ENCODE data around the gene UTP4. TPM values are rescaled to one million over a fixed set of nuclear protein-coding genes. Genes with fewer than 3 reads are reported as not detected.

Gene UTP4
- total RNA-seq, 2 experiments from 2014 or later: 40.1 to 40.3 TPM

GRCh38 chr16:69191136-69191535, 58.7 kb downstream of the UTP4 start:
- no peaks in the 10 kb centered on the region for H3K9me3 Mint-ChIP-seq
- Histone ChIP-seq H3K36me3 (ENCODE audit: insufficient read depth, low read length) (no peaks in the 10 kb centered on the region), H3K27me3 (ENCODE audit: control insufficient read depth in 1 of 2, insufficient read depth in 2 of 2, low read length in 2 of 2) (no peaks in the 10 kb centered on the region), H3K9me3 (ENCODE audit: control insufficient read depth in 1 of 2, insufficient read depth in 1 of 2, low read length in 2 of 2) (no peaks in the 10 kb centered on the region), H3K27ac (ENCODE audit: low read depth in 1 of 2, low read length in 2 of 2) (no peak overlapping the region), H3K4me3 (ENCODE audit: low read length) (no peak overlapping the region), H3K4me1 (ENCODE audit: insufficient read depth, low read length) (peaks cover 38% of the 10 kb centered on the region)
- ChIA-PET POLR2A (interaction anchor here (0.6 to 1.0 kb wide), 2 partner anchors 25 to 41 kb away, joined by 3 read pairs; no protein-coding TSS in a partner anchor), CTCF (interaction anchor here (0.7 kb wide), 1 partner anchor 54 kb away, joined by 3 read pairs; no protein-coding TSS in a partner anchor)
- TF ChIP-seq CTCF (IDR thresholded peaks at IDR 0.05): no peak
- peaks cover 44% of the 10 kb centered on the region for H3K4me1 Mint-ChIP-seq (ENCODE audit: low read depth)
- ATAC-seq (ENCODE audit: poor library complexity) (no peak), DNase-seq (no peak)
- H3K27me3 Mint-ChIP-seq: no peaks in the 10 kb centered on the region
- peak overlapping the region; percentile 55 for H3K4me3 Mint-ChIP-seq
- peaks cover 13% of the 10 kb centered on the region for H3K36me3 Mint-ChIP-seq (ENCODE audit: low read depth)
- H3K27ac Mint-ChIP-seq: peak overlapping the region; percentile 60
- intact Hi-C loops (cut with DNase I, micrococcal nuclease): no loop called here

- no peaks in the 10 kb centered on the region for H3K9me3 ChIP-seq (ENCODE audit: control insufficient read depth in 1 of 2, insufficient read depth in 1 of 2, low read length in 2 of 2)
- H3K4me1 Mint-ChIP-seq (ENCODE audit: low read depth): peaks cover 31% of the 10 kb centered on the region
- H3K36me3 Mint-ChIP-seq (ENCODE audit: low read depth): peaks cover 6% of the 10 kb centered on the region
- H3K27me3 ChIP-seq (ENCODE audit: control insufficient read depth in 1 of 2, insufficient read depth in 2 of 2, low read length in 2 of 2): no peaks in the 10 kb centered on the region
- H3K9me3 Mint-ChIP-seq: no peaks in the 10 kb centered on the region
- H3K4me3 Mint-ChIP-seq: no peak overlapping the region
- no peak overlapping the region for H3K4me3 ChIP-seq (ENCODE audit: low read length)
- ChIA-PET POLR2A (no interaction called here), CTCF (no interaction called here)
- no peak for TF ChIP-seq CTCF (IDR thresholded peaks at IDR 0.05)
- DNase-seq (no peak), ATAC-seq (ENCODE audit: poor library complexity) (no peak)
- H3K27ac Mint-ChIP-seq: no peak overlapping the region
- no peak overlapping the region for H3K27ac ChIP-seq (ENCODE audit: low read depth in 1 of 2, low read length in 2 of 2)
- H3K36me3 ChIP-seq (ENCODE audit: insufficient read depth, low read length): no peaks in the 10 kb centered on the region
- intact Hi-C loops (cut with DNase I, micrococcal nuclease): no loop called here
- no peaks in the 10 kb centered on the region for H3K27me3 Mint-ChIP-seq
- peaks cover 22% of the 10 kb centered on the region for H3K4me1 ChIP-seq (ENCODE audit: insufficient read depth, low read length)
These were observed 61.4 kb downstream of the UTP4 start for GRCh38 chr16:69193855-69194254.

GRCh38 chr16:69194488-69194887, 62.0 kb downstream of the UTP4 start:
- H3K27ac ChIP-seq (ENCODE audit: low read depth in 1 of 2, low read length in 2 of 2): no peak overlapping the region
- no peaks in the 10 kb centered on the region for H3K27me3 Mint-ChIP-seq
- no peak for TF ChIP-seq CTCF (IDR thresholded peaks at IDR 0.05)
- H3K4me3 ChIP-seq (ENCODE audit: low read length): no peak overlapping the region
- H3K9me3 Mint-ChIP-seq: no peaks in the 10 kb centered on the region
- ATAC-seq (ENCODE audit: poor library complexity): no peak
- no peak overlapping the region for H3K4me3 Mint-ChIP-seq
- no peak overlapping the region for H3K27ac Mint-ChIP-seq
- ChIA-PET POLR2A (no interaction called here), CTCF (no interaction called here)
- no peaks in the 10 kb centered on the region for H3K36me3 ChIP-seq (ENCODE audit: insufficient read depth, low read length)
- no peak for DNase-seq
- intact Hi-C loops (cut with DNase I, micrococcal nuclease): no loop called here
- no peaks in the 10 kb centered on the region for H3K9me3 ChIP-seq (ENCODE audit: control insufficient read depth in 1 of 2, insufficient read depth in 1 of 2, low read length in 2 of 2)
- peaks cover 16% of the 10 kb centered on the region for H3K4me1 ChIP-seq (ENCODE audit: insufficient read depth, low read length)
- peaks cover 6% of the 10 kb centered on the region for H3K36me3 Mint-ChIP-seq (ENCODE audit: low read depth)
- H3K4me1 Mint-ChIP-seq (ENCODE audit: low read depth): peaks cover 27% of the 10 kb centered on the region
- no peaks in the 10 kb centered on the region for H3K27me3 ChIP-seq (ENCODE audit: control insufficient read depth in 1 of 2, insufficient read depth in 2 of 2, low read length in 2 of 2)

Data from CD4-positive, alpha-beta T cell (primary cell).